ENCODE data around the gene ELK4. TPM values are rescaled to one million over a fixed set of nuclear protein-coding genes. Genes with fewer than 3 reads are reported as not detected.

ELK4 gene
- total and polyA plus RNA-seq, 2 of the 8 experiments (the other 6 are each of a cell fraction or from before 2014, with no cell fraction given): 2.9 to 26.3 TPM

GRCh38 chr1:205568469-205569361, 63.1 kb downstream of the ELK4 start (continued):
- TF ChIP-seq RAD21 (IDR thresholded peaks at IDR 0.05 in 1 of 2, conservative IDR thresholded peaks at IDR 0.05 in 1 of 2; ENCODE audit: low read depth in 2 of 2, low read length in 2 of 2): no peak
- no peak for TF ChIP-seq CTCF (IDR thresholded peaks at IDR 0.05; ENCODE audit: control extremely low read depth in 1 of 3, insufficient read depth in 1 of 3, low read depth in 1 of 3, low read length in 3 of 3)
- TF ChIP-seq MAX (IDR thresholded peaks at IDR 0.05): peak; percentile 63
- 0 out of 4 replicates have a peak, but pooled peaks of 1 of the 2 experiments have one; percentile 8 for TF ChIP-seq SIN3A (conservative IDR thresholded peaks at IDR 0.05 in 1 of 2, IDR thresholded peaks at IDR 0.05 in 1 of 2; ENCODE audit: low read depth in 1 of 2, low read length in 2 of 2)
